Effector memory CD4-positive, alpha-beta T cell (primary cell): ENCODE data around the gene PCIF1.
"Not testable (repeated sequence)": the region's sequence is repeated elsewhere in the genome, so short reads cannot be mapped to it uniquely, and the experiment has no call there.

Source experiments
- DNase-seq, 3 donors: peaks; one replicate each; pipeline ENCODE4 v3.0.0-alpha.2; 2020
- H3K27ac ChIP-seq: 2 replicates; pipeline ENCODE4 v1.7.0; 2013; ENCODE audit warnings: mild to moderate bottlenecking, low read length, moderate library complexity; ENCODE audit not compliant: insufficient read depth, poor library complexity, severe bottlenecking
- H3K27me3 ChIP-seq: replicated peaks from 2 replicates; pipeline ENCODE4 v1.7.0; 2013; ENCODE audit warnings: mild to moderate bottlenecking, low read length; ENCODE audit not compliant: insufficient read depth, control insufficient read depth, poor library complexity, severe bottlenecking
- H3K36me3 ChIP-seq: 2 replicates; pipeline ENCODE4 v1.7.0; 2013; ENCODE audit warnings: mild to moderate bottlenecking, low read length, moderate library complexity; ENCODE audit not compliant: control insufficient read depth, insufficient read depth
- H3K4me1 ChIP-seq: 2 replicates; pipeline ENCODE4 v1.7.0; 2013; ENCODE audit warnings: low read length, mild to moderate bottlenecking; ENCODE audit not compliant: control insufficient read depth, insufficient read depth, poor library complexity, severe bottlenecking
- H3K4me3 ChIP-seq: 2 replicates; pipeline ENCODE4 v1.7.0; 2013; ENCODE audit warnings: low read length, low read depth, mild to moderate bottlenecking; ENCODE audit not compliant: insufficient read depth, poor library complexity, severe bottlenecking
- H3K9me3 ChIP-seq: 2 replicates; pipeline ENCODE4 v1.7.0; 2013; ENCODE audit warnings: mild to moderate bottlenecking, low read length, moderate library complexity; ENCODE audit not compliant: control insufficient read depth

PCIF1 gene

DNA sequence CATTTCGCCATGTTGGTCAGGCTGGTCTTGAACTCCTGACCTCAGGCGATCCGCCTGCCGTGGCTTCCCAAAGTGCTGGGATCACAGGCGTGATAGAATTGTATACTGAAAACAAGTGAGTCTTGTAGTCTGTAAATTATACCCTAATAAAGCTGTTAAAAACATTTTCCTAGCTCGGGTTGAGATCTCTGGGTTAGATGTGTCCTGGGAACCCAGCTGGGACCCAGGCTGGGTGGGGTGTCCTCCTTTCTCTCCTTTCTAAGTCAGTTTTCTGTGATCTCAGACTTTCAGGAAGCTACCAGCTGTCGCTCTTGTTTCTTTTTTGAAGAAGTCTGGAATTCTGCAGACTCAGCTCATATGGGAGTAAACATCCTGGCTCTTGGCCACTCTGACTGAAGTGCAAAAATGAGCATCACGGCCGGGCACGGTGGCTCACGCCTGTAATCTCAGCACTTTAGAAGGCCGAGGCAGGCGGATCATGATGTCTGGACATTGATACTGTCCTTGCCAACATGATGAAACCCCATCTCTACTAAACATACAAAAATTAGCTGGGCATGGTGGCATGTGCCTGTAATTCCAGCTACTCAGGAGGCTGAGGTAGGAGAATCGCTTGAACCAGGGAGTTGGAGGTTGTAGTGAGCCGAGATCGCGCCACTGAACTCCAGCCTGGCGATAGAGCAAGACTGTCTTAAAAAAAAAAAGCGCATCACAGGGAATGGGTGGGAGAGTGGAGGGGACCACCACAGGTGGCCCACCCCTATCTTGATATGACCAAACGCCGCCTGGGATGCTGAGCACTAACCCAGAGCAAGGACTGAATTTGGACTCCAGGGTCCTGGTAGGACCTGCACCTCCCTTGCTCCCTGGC is 9.9 kb upstream of the PCIF1 start:
- H3K36me3 ChIP-seq, result no peaks in the 10 kb centered on the region
- DNase-seq, result no peak
- H3K27me3 ChIP-seq, result no peaks in the 10 kb centered on the region
- H3K4me1 ChIP-seq, result peaks cover 3% of the 10 kb centered on the region
- no peak overlapping the region for H3K27ac ChIP-seq
- no peaks in the 10 kb centered on the region for H3K9me3 ChIP-seq
- no peak overlapping the region for H3K4me3 ChIP-seq

DNA sequence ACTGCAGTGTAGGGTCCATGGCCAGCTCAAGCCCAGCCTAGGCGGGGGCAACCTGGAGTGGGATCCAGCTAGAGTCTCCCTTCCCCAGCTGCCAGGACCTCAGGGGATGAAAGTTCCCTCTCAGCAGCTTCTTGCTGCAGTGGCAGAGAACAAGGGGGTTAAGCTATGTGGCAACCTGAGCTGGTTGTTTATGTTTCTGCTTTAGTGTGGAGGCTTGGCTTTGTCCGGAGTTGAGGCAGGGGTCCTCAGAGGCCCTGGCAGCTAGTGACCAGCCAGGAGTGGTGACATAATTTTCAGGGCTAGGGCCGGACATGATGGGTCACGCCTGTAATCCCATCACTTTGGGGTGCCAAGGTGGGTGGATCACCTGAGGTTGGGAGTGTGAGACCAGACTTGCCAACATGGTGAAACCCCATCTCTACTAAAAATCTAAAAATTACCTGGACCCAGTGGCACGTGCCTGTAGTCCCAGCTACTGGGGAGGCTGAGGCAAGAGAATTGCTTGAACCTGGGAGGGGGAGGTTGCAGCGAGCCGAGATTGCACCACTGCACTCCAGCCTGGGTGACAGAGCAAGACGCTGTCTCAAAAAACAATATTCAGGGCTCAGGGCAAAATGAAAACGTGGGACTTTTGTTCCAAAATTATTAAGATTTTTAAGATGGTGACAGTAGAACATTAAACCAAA is 8.5 kb upstream of the PCIF1 start:
- no peaks in the 10 kb centered on the region for H3K36me3 ChIP-seq
- H3K27ac ChIP-seq, result no peak overlapping the region
- no peaks in the 10 kb centered on the region for H3K9me3 ChIP-seq
- no peak for DNase-seq
- H3K4me3 ChIP-seq, result no peak overlapping the region
- H3K4me1 ChIP-seq, result peaks cover 3% of the 10 kb centered on the region
- no peaks in the 10 kb centered on the region for H3K27me3 ChIP-seq

DNA sequence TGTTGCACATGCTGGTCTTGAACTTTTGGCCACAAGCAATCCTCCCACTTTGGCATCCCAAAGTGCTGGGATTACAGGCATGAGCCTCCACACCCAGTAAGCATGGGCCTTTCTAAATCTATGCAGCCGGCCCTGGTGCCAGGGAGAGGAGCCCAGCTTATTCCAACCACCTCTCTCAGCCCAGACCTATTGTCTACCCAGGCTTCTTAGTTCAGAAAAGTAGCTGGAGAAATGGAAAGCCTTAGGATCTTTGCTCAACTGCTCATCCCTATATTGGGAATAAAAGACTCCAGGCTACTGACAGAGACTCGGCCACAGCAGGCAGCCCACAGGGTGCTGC is 7.8 kb upstream of the PCIF1 start:
- H3K9me3 ChIP-seq, result no peaks in the 10 kb centered on the region
- H3K4me1 ChIP-seq, result peaks cover 3% of the 10 kb centered on the region
- no peaks in the 10 kb centered on the region for H3K27me3 ChIP-seq
- H3K36me3 ChIP-seq, result no peaks in the 10 kb centered on the region
- H3K4me3 ChIP-seq, result no peak overlapping the region
- H3K27ac ChIP-seq, result no peak overlapping the region
- DNase-seq, result no peak

DNA sequence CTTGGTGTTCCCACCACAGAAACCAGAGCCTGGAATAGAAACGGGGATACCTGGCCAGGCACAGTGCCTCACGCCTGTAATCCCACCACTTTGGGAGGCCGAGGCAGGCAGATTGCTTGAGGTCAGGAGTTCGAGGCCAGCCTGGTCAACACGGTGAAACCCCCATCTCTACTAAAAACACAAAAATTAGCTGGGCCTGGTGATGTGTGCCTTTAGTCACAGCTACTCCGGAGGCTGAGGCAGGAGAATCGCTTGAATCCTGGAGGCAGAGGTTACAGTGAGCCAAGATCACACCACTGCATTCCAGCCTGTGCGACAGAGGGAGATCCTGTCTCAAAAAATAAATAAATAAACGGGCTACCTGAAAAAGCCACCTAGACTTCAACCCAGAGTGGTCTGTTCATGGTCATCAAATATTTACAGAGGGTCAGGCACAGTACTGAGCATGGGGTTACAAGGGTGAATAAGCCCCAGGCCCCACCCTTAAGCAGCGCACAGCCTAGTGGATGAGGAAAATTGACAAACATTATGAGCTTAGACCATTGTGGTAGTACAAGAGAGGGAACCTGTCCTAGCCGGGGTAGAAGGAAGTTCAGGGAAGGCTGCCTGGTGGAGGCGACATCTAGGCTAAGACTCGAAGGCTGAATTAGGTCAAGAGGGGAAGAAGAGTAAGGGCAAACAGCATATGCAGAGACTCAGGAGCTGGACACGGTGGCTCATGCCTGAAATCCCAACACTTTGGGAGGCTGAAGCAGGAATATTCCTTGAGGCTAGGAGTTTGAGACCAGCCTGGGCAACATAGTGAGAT is 7.2 kb upstream of the PCIF1 start:
- peaks cover 3% of the 10 kb centered on the region for H3K4me1 ChIP-seq
- no peaks in the 10 kb centered on the region for H3K9me3 ChIP-seq
- no peaks in the 10 kb centered on the region for H3K27me3 ChIP-seq
- DNase-seq, result no peak
- no peak overlapping the region for H3K27ac ChIP-seq
- H3K36me3 ChIP-seq, result no peaks in the 10 kb centered on the region
- no peak overlapping the region for H3K4me3 ChIP-seq

DNA sequence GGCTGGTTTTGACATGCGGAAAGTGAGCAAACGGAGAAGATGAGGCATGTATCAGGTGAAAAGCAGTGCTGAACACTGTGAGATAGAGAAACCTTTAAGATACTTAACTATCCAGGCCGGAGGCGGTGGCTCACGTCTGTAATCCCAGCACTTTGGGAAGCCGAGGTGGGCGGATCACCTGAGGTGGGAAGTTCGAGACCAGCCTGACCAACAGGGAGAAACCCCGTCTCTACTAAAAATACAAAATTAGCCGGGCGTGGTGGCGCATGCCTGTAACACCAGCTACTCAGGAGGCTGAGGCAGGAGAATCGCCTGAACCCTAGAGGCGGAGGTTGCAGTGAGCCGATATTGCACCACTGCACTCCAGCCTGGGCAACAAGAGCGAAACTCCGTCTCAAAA is 2.8 kb upstream of the PCIF1 start:
- peaks cover 11% of the 10 kb centered on the region for H3K4me1 ChIP-seq
- H3K9me3 ChIP-seq, H3K27me3 ChIP-seq, DNase-seq, H3K36me3 ChIP-seq, H3K4me3 ChIP-seq, H3K27ac ChIP-seq: not testable (repeated sequence)

DNA sequence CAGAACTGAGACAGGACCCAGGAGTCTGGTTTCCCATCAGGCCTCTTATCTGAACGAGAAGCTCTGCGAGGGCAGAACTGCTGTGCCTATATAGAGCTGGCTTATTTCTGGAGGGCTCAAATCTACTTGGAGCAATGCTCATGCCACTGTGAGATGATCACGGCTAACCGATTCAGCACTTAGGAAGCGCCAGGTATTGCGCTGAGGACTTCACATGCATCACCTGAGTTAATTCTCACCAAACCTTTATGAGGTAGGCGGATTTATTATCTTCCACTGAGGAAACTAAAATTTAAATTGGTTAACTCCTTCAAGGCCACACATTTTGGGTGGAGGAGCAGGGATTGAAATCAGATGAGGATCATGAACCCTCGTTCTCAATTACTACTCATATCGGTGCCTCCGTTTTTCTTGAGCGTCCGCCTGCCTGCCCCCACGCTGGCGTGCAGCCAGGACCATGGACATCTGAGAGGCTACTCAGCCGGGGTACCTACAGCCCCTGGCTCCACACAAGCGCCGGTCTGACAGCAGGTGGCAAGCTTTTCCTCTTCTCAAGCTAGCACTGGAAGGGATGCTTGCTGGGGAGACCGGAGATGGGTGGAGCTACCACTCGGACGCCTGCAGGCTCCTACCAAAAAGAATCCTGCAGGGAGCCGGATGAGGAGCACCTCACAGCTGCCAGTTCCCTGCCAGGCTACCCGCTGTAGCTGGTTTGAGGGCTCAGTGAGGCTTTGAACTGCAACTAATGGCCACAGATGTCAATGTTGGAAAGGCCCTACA is 1.0 kb upstream of the PCIF1 start:
- peak overlapping the region; percentile 98 for H3K27ac ChIP-seq
- no peaks in the 10 kb centered on the region for H3K9me3 ChIP-seq
- DNase-seq, result peak; percentile 17 to 51 (median 39)
- H3K27me3 ChIP-seq, result no peaks in the 10 kb centered on the region
- H3K4me3 ChIP-seq, result peak overlapping the region; percentile 95
- peaks cover 17% of the 10 kb centered on the region for H3K36me3 ChIP-seq
- H3K4me1 ChIP-seq, result peaks cover 20% of the 10 kb centered on the region

DNA sequence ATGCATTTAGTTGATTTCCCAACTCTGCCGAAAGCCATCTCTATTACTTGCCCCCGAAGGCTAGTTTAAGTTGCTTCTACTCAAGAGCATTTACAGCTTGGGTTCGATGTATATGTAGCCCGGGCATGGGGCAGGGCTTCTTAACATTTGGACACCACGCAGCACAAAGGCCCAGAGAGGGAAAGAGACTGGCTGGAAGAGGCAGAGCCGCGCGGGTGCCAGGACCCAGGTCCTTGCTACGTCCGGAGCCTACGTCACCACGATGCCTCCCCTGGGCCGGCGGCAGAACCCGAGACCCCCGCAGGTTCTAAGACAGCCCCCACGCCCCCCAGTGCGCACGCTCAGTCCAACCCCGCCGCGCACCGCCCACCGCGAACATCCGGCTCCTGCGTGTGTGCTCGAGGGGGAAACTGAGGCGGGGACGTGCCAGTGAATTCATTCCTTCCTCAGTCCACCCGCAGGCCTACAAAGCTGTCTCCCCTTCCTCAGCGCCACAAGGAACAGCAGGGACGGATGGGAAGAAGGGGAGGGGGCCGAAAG is 367 bp upstream of the PCIF1 start:
- no peaks in the 10 kb centered on the region for H3K27me3 ChIP-seq
- peaks cover 20% of the 10 kb centered on the region for H3K4me1 ChIP-seq
- peak in 1 of 3 donors; percentile 46 for DNase-seq
- H3K36me3 ChIP-seq, result peaks cover 24% of the 10 kb centered on the region
- peak overlapping the region; percentile 95 for H3K4me3 ChIP-seq
- peak overlapping the region; percentile 98 for H3K27ac ChIP-seq
- H3K9me3 ChIP-seq, result no peaks in the 10 kb centered on the region

DNA sequence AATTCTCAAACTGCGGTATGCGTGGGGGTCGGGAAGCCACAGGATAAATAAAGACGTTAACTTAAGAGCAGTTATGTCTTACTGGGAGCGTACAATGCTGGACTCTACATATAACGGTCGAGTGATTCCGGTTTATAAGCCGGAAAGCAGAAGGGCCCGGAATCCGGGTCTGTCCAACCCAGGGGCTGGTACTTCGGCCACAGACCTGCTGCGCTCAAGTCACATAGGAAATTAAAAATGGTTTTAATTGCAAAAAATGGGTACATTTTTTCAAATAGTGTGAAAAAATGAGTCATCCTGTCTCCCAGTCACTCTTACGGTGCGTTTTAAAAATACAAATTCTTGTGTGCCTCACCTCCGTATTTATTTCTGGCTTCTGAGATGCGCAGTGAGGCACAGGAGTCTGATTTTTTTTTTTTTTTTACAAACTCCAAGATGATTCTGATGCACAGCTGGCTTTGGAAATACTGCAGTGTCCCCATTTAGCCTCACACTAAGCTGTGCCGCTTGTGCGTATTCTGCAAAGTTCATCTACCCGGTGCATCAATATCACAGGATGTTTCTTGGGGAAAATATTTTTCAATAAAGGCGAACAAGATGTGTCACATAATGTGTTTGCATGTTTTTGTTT is 1.0 kb downstream of the PCIF1 start:
- Histone ChIP-seq H3K27me3 (no peaks in the 10 kb centered on the region), H3K27ac (peak overlapping the region; percentile 98), H3K4me3 (peak overlapping the region; percentile 95), H3K9me3 (no peaks in the 10 kb centered on the region), H3K36me3 (peaks cover 38% of the 10 kb centered on the region), H3K4me1 (peaks cover 20% of the 10 kb centered on the region)
- no peak for DNase-seq

DNA sequence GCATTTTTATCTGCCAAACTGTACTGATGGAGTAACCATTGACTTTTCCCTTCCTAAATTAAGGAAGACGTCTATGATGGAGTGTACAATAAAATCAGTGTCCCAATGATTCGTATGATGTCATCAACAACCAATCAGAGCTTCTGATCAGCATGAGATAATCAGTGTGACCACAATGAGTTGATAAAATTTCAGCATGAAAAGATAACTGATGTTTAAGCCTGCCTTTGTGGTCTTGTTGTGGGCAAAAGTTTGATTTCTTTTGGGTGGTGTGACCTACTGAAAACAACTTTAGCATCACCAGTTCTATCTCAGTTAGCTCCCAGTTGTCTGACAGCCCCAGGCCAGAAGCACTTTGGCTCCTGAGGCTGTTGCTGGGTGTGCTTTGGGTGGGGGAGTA is 3.3 kb downstream of the PCIF1 start:
- Histone ChIP-seq H3K36me3 (peaks cover 56% of the 10 kb centered on the region), H3K9me3 (no peaks in the 10 kb centered on the region)

More for the DNA sequence above, 3.3 kb downstream of the PCIF1 start:
- no peak overlapping the region for H3K4me3 ChIP-seq
- H3K27ac ChIP-seq, result peak overlapping the region; percentile 27
- no peaks in the 10 kb centered on the region for H3K27me3 ChIP-seq
- DNase-seq, result no peak
- peaks cover 20% of the 10 kb centered on the region for H3K4me1 ChIP-seq
